ENCODE data around the gene RGL2. TPM values are rescaled to one million over a fixed set of nuclear protein-coding genes. Genes with fewer than 3 reads are reported as not detected.

The RGL2 gene
- total and polyA plus RNA-seq, 2 of the 13 experiments (the other 11 are each of a cell fraction or from before 2014, with no cell fraction given): 22.9 to 47.4 TPM

DNA sequence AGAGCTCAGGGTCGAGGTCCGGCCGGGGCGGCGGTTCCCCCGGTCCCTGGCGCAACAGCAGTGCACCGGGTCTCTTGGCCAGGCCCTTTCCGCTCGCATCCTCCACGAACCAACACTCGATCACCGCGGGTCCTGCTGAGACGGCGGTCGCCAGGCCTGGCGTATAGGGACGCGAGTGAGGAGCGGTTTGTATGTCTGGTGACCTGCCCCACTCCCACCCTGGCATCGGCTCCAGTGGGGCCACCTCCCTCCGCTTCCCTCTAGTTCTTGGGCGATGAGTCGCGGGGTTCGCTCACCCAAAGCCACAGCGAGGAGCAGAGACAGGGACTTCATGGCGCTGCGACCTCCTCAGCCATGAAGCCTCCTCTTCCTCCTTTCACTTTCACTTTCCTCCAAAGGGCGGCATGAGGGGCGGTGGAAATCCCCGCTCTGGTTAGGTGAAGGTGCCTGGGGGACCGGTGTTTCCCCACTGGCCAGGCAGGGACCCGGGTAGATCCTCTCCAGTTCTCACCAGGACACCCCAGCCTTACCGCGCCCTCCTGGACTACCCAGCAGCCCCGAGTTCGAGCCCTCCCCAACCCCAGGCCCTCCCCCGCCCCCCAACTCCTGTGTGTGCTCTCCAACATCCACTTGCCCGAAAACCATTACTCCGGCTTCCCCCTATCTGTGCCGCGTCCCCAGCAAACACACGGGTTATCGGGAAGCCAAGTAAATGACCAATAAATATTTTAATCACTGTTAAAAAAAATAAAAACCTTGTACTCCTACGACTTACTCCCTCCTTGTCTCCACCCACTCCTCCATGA lies 15.2 kb upstream of the RGL2 start, which contains the start of gene TAPBP (continued):
- TF ChIP-seq ZNF232 (CRISPR knock-in tag; IDR thresholded peaks at IDR 0.05; ENCODE audit: borderline replicate concordance): no peak
- peak; percentile 39 for TF ChIP-seq SRY (CRISPR knock-in tag; IDR thresholded peaks at IDR 0.05)
- no peak; the same call in none of the 2 replicates for TF ChIP-seq NFKB2 (CRISPR knock-in tag; IDR thresholded peaks at IDR 0.05; ENCODE audit: borderline replicate concordance)
- peak; percentile 75; the same call in 1 of the 2 replicates for TF ChIP-seq AHR (CRISPR knock-in tag; IDR thresholded peaks at IDR 0.05)
- TF ChIP-seq HIVEP1 (CRISPR knock-in tag; IDR thresholded peaks at IDR 0.05): peak; percentile 50; the same call in 1 of the 2 replicates
- TF ChIP-seq ZNF790 (CRISPR knock-in tag; IDR thresholded peaks at IDR 0.05; ENCODE audit: borderline replicate concordance): 0 out of 2 replicates have a peak, but pooled peaks have one; percentile 60
- TF ChIP-seq ZNF350 (CRISPR knock-in tag; IDR thresholded peaks at IDR 0.05; ENCODE audit: borderline replicate concordance, low read depth): 0 out of 2 replicates have a peak, but pooled peaks have one; percentile 5
- no peak for TF ChIP-seq ZNF136 (CRISPR knock-in tag; IDR thresholded peaks at IDR 0.05; ENCODE audit: low read depth)
- no peak; the same call in 1 of the 2 replicates for TF ChIP-seq ZNF317 (CRISPR knock-in tag; IDR thresholded peaks at IDR 0.05)
- no peak for TF ChIP-seq SOX13 (IDR thresholded peaks at IDR 0.05)
- peak in 1 of 2 experiments; percentile 35; a peak in 1 of 4 replicates for TF ChIP-seq SOX13 (CRISPR knock-in tag; conservative IDR thresholded peaks at IDR 0.05 in 1 of 2, IDR thresholded peaks at IDR 0.05 in 1 of 2)
- peak; percentile 54; the same call in 1 of the 2 replicates for TF ChIP-seq KDM4B (CRISPR knock-in tag; IDR thresholded peaks at IDR 0.05)
- TF ChIP-seq ZSCAN12 (CRISPR knock-in tag; IDR thresholded peaks at IDR 0.05): no peak
- TF ChIP-seq GPN1 (CRISPR knock-in tag; IDR thresholded peaks at IDR 0.05; ENCODE audit: borderline replicate concordance): no peak
- TF ChIP-seq HMG20A (CRISPR knock-in tag; IDR thresholded peaks at IDR 0.05; ENCODE audit: borderline replicate concordance): peak; percentile 22; the same call in 1 of the 2 replicates
- TF ChIP-seq SAP130 (CRISPR knock-in tag; IDR thresholded peaks at IDR 0.05; ENCODE audit: low read depth): peak; percentile 79
- TF ChIP-seq, protein P1, sequence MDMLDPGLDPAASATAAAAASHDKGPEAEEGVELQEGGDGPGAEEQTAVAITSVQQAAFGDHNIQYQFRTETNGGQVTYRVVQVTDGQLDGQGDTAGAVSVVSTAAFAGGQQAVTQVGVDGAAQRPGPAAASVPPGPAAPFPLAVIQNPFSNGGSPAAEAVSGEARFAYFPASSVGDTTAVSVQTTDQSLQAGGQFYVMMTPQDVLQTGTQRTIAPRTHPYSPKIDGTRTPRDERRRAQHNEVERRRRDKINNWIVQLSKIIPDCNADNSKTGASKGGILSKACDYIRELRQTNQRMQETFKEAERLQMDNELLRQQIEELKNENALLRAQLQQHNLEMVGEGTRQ (IDR thresholded peaks at IDR 0.05; ENCODE audit: low read depth, low read length): no peak
- TF ChIP-seq, protein P1 (CRISPR knock-in tag; IDR thresholded peaks at IDR 0.05; ENCODE audit: borderline replicate concordance): no peak
- TF ChIP-seq, protein P2, sequence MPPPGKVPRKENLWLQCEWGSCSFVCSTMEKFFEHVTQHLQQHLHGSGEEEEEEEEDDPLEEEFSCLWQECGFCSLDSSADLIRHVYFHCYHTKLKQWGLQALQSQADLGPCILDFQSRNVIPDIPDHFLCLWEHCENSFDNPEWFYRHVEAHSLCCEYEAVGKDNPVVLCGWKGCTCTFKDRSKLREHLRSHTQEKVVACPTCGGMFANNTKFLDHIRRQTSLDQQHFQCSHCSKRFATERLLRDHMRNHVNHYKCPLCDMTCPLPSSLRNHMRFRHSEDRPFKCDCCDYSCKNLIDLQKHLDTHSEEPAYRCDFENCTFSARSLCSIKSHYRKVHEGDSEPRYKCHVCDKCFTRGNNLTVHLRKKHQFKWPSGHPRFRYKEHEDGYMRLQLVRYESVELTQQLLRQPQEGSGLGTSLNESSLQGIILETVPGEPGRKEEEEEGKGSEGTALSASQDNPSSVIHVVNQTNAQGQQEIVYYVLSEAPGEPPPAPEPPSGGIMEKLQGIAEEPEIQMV (CRISPR knock-in tag; IDR thresholded peaks at IDR 0.05; ENCODE audit: low read depth): 0 out of 2 replicates have a peak, but pooled peaks have one; percentile 44
- peak; percentile 26 for TF ChIP-seq ZNF619 (CRISPR knock-in tag; IDR thresholded peaks at IDR 0.05)
- TF ChIP-seq, protein P3, sequence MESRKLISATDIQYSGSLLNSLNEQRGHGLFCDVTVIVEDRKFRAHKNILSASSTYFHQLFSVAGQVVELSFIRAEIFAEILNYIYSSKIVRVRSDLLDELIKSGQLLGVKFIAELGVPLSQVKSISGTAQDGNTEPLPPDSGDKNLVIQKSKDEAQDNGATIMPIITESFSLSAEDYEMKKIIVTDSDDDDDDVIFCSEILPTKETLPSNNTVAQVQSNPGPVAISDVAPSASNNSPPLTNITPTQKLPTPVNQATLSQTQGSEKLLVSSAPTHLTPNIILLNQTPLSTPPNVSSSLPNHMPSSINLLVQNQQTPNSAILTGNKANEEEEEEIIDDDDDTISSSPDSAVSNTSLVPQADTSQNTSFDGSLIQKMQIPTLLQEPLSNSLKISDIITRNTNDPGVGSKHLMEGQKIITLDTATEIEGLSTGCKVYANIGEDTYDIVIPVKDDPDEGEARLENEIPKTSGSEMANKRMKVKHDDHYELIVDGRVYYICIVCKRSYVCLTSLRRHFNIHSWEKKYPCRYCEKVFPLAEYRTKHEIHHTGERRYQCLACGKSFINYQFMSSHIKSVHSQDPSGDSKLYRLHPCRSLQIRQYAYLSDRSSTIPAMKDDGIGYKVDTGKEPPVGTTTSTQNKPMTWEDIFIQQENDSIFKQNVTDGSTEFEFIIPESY (CRISPR knock-in tag; IDR thresholded peaks at IDR 0.05): no peak
- TF ChIP-seq, protein P4, sequence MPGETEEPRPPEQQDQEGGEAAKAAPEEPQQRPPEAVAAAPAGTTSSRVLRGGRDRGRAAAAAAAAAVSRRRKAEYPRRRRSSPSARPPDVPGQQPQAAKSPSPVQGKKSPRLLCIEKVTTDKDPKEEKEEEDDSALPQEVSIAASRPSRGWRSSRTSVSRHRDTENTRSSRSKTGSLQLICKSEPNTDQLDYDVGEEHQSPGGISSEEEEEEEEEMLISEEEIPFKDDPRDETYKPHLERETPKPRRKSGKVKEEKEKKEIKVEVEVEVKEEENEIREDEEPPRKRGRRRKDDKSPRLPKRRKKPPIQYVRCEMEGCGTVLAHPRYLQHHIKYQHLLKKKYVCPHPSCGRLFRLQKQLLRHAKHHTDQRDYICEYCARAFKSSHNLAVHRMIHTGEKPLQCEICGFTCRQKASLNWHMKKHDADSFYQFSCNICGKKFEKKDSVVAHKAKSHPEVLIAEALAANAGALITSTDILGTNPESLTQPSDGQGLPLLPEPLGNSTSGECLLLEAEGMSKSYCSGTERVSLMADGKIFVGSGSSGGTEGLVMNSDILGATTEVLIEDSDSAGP (CRISPR knock-in tag; IDR thresholded peaks at IDR 0.05; ENCODE audit: borderline replicate concordance): peak; percentile 84; the same call in 1 of the 2 replicates

Measured in HepG2 (cell line).